HCT116 (cell line): ENCODE results near the gene AGTPBP1. TPM values are rescaled to one million over a fixed set of nuclear protein-coding genes. Genes with fewer than 3 reads are reported as not detected.

Experiments
- ATAC-seq: fragments of 200-7000 bp; cut with Tn5 transposase; 2 replicates; pipeline ENCODE4 v1.9.1; 2020; ENCODE audit warnings: mild to moderate bottlenecking, moderate library complexity
- BruUV-seq: library from RNA; stranded (reverse); fragments of 400-500 nt; replicated peaks from 2 replicates; lab custom pipeline; 2021; lab: Mats Ljungman, UMichigan
- CTCF ChIA-PET: fragments of 300-600 bp; sonication (Branson Sonifier 250); formaldehyde crosslinking; loops from one replicate; lab custom pipeline; 2021; ENCODE audit warnings: antibody characterized with exemption; lab: Charles Lee
- POLR2A ChIA-PET: fragments of 300-600, 350-600 bp; sonication (Branson Sonifier 250); formaldehyde crosslinking; loops from one replicate; lab custom pipeline; 2021; ENCODE audit warnings: antibody characterized with exemption; lab: Charles Lee
- RAD21 ChIA-PET, 2 experiments: fragments of 300-600 bp; sonication (Branson Sonifier 250); formaldehyde crosslinking; loops; one replicate each; lab custom pipeline; 2023; ENCODE audit warnings: low total read pairs in 2 of 2; ENCODE audit not compliant: uncharacterized antibody in 2 of 2, unreplicated experiment in 2 of 2, low non-redundant PET in 1 of 2; lab: Charles Lee
- DNase-seq: peaks from one replicate; pipeline ENCODE4 v3.0.0-alpha.2; 2010; ENCODE audit warnings: low read depth, low spot score
- H2AFZ ChIP-seq: fragments of 200-600 bp; shearing (Covaris generic), sonication (generic); 2 replicates; pipeline ENCODE4 v1.6.1; 2017; ENCODE audit warnings: low read depth, mixed run types, mixed read lengths, antibody characterized with exemption, low read length; ENCODE audit not compliant: poor library complexity, severe bottlenecking
- H3K27ac ChIP-seq: 2 replicates; pipeline ENCODE4 v1.5.1; 2012; ENCODE audit warnings: low read depth, low read length
- H3K27me3 ChIP-seq: fragments of 200-600 bp; sonication (generic); 2 replicates; pipeline ENCODE4 v1.6.1; 2016; ENCODE audit warnings: mixed run types, low read length, mixed read lengths; ENCODE audit not compliant: insufficient read depth
- H3K36me3 ChIP-seq, 2 experiments: fragments of 200-500 bp in 1 of 2; fragments of 200-600 bp in 1 of 2; sonication (Bioruptor generic) in 1 of 2; sonication (generic) in 1 of 2; 2 replicates each; pipeline versions ENCODE4 v1.5.1 to v1.6.1; 2014 to 2016; ENCODE audit warnings: low read length in 2 of 2, inconsistent platforms in 1 of 2, mixed read lengths in 1 of 2, mixed run types in 1 of 2; ENCODE audit not compliant: insufficient read depth in 2 of 2, control insufficient read depth in 1 of 2
- H3K4me1 ChIP-seq, 2 experiments: fragments of 200-600 bp in 1 of 2; sonication (generic) in 1 of 2; 2 replicates each; pipeline versions ENCODE4 v1.5.1 to v1.6.1; 2012 to 2017; ENCODE audit warnings: low read length in 2 of 2, inconsistent platforms in 1 of 2, mild to moderate bottlenecking in 1 of 2, mixed read lengths in 1 of 2, mixed run types in 1 of 2, moderate library complexity in 1 of 2; ENCODE audit not compliant: insufficient read depth in 2 of 2, control insufficient read depth in 1 of 2
- H3K4me2 ChIP-seq: fragments of 200-600 bp; sonication (generic); 2 replicates; pipeline ENCODE4 v1.6.1; 2017; ENCODE audit warnings: mixed run types, low read length, mixed read lengths
- H3K4me3 ChIP-seq, 2 experiments: fragments of 200-600 bp in 1 of 2; sonication (generic) in 1 of 2; replicated peaks in 1 of 2; 2 replicates each; pipeline ENCODE4 v1.5.1; 2011 to 2016; ENCODE audit warnings: low read length in 2 of 2, control low read depth in 1 of 2, low read depth in 1 of 2, mild to moderate bottlenecking in 1 of 2, mixed read lengths in 1 of 2, mixed run types in 1 of 2
- H3K79me2 ChIP-seq: fragments of 200-600 bp; sonication (generic); 2 replicates; pipeline ENCODE4 v1.6.1; 2017; ENCODE audit warnings: mild to moderate bottlenecking, mixed run types, low read length, moderate library complexity, mixed read lengths; ENCODE audit not compliant: insufficient read depth
- H3K9ac ChIP-seq: fragments of 200-600 bp; sonication (generic); 2 replicates; pipeline ENCODE4 v1.6.1; 2016; ENCODE audit warnings: low read length, mixed read lengths
- H3K9me2 ChIP-seq: fragments of 200-600 bp; sonication (generic), shearing (Covaris generic); 2 replicates; pipeline ENCODE4 v1.6.1; 2017; ENCODE audit warnings: mixed run types, mild to moderate bottlenecking, moderate library complexity; ENCODE audit not compliant: insufficient read depth
- H3K9me3 ChIP-seq, 2 experiments: fragments of 200-500 bp in 1 of 2; fragments of 200-600 bp in 1 of 2; sonication (Bioruptor generic) in 1 of 2; sonication (generic) in 1 of 2; 2 replicates each; pipeline ENCODE4 v1.6.1; 2014 to 2017; ENCODE audit warnings: low read length in 2 of 2, mixed read lengths in 2 of 2, inconsistent platforms in 1 of 2, low read depth in 1 of 2, mild to moderate bottlenecking in 1 of 2, mixed run types in 1 of 2, moderate library complexity in 1 of 2; ENCODE audit not compliant: control insufficient read depth in 1 of 2, insufficient read depth in 1 of 2
- H4K20me1 ChIP-seq: fragments of 200-600 bp; sonication (generic), shearing (Covaris generic); 2 replicates; pipeline ENCODE4 v1.6.1; 2017; ENCODE audit warnings: mixed run types, mild to moderate bottlenecking, moderate library complexity; ENCODE audit not compliant: insufficient read depth
- ATF3 ChIP-seq: IDR thresholded peaks from 2 replicates; pipeline ENCODE4 v1.6.1; 2012
- CBX3 ChIP-seq: IDR thresholded peaks from 2 replicates; pipeline ENCODE4 v1.6.1; 2012; ENCODE audit warnings: low read depth
- CEBPB ChIP-seq: IDR thresholded peaks from 2 replicates; pipeline ENCODE4 v1.6.1; 2012; ENCODE audit warnings: low read depth
- EGR1 ChIP-seq: IDR thresholded peaks from 2 replicates; pipeline ENCODE4 v1.6.1; 2012; ENCODE audit warnings: low read depth
- EZH2 ChIP-seq: fragments of 200-600 bp; sonication (generic); IDR thresholded peaks from 2 replicates; pipeline ENCODE4 v1.6.1; 2017; ENCODE audit warnings: antibody characterized with exemption, mixed run types
- EZH2phosphoT487 ChIP-seq: fragments of 200-600 bp; IDR thresholded peaks from 2 replicates; pipeline ENCODE4 v1.6.1; 2018; ENCODE audit warnings: antibody characterized with exemption, borderline replicate concordance
- FOSL1 ChIP-seq: IDR thresholded peaks from 2 replicates; pipeline ENCODE4 v1.6.1; 2012; ENCODE audit warnings: low read depth
- JUND ChIP-seq: IDR thresholded peaks from 2 replicates; pipeline ENCODE4 v1.6.1; 2012
- MAX ChIP-seq: IDR thresholded peaks from 2 replicates; pipeline ENCODE4 v1.6.1; 2012
- POLR2A ChIP-seq: IDR thresholded peaks from 2 replicates; pipeline ENCODE4 v1.7.0; 2011; ENCODE audit warnings: borderline replicate concordance; ENCODE audit not compliant: insufficient read depth, insufficient read length; ENCODE audit errors: extremely low read depth
- POLR2AphosphoS5 ChIP-seq: IDR thresholded peaks from 2 replicates; pipeline ENCODE4 v1.6.1; 2011; ENCODE audit warnings: mild to moderate bottlenecking, low read depth, low read length, moderate library complexity
- RAD21 ChIP-seq: IDR thresholded peaks from 2 replicates; pipeline ENCODE4 v1.6.1; 2012; ENCODE audit warnings: low read depth, mild to moderate bottlenecking
- REST ChIP-seq: IDR thresholded peaks from 2 replicates; pipeline ENCODE4 v1.6.1; 2012; ENCODE audit warnings: low read depth
- SP1 ChIP-seq: IDR thresholded peaks from 2 replicates; pipeline ENCODE4 v1.6.1; 2012; ENCODE audit warnings: low read depth
- YY1 ChIP-seq: IDR thresholded peaks from 2 replicates; pipeline ENCODE4 v1.6.1; 2011; ENCODE audit warnings: low read length, low read depth, moderate library complexity, mild to moderate bottlenecking; ENCODE audit not compliant: insufficient replicate concordance; ENCODE audit errors: extremely low read depth
- ZFX ChIP-seq: fragments of 450-650 bp; IDR thresholded peaks from 2 replicates; pipeline ENCODE4 v1.6.1; 2017
- intact Hi-C: fragments of 100-400 bp; cut with micrococcal nuclease; formaldehyde crosslinking; loops from 2 replicates; pipeline ENCODE4 v1.10.0; 2022
- total RNA-seq: library from RNA; stranded (reverse); gene quantifications from one replicate; pipeline ENCODE4 v1.2.1, GENCODE V29; 2021; ENCODE audit not compliant: unreplicated experiment
- TF ChIP-seq, protein P1 (sequence below): IDR thresholded peaks from 2 replicates; pipeline ENCODE4 v1.6.1; 2011; ENCODE audit warnings: mild to moderate bottlenecking, low read length, moderate library complexity; ENCODE audit not compliant: insufficient replicate concordance; ENCODE audit errors: extremely low read depth
- TF ChIP-seq, protein P2 (sequence below), 3 experiments: fragments of 200-600 bp in 1 of 3; sonication (generic) in 1 of 3; IDR thresholded peaks in 2 of 3; conservative IDR thresholded peaks in 1 of 3; 2 replicates each; pipeline ENCODE4 v1.5.1; 2012 to 2017; ENCODE audit warnings: low read depth in 2 of 3, low read length in 2 of 3, antibody characterized with exemption in 1 of 3, borderline replicate concordance in 1 of 3, control low read depth in 1 of 3, mild to moderate bottlenecking in 1 of 3, mixed read lengths in 1 of 3, mixed run types in 1 of 3, moderate library complexity in 1 of 3; ENCODE audit not compliant: insufficient read depth in 1 of 3

The AGTPBP1 gene
- total RNA-seq, 1 experiment from 2014 or later = 17.4 TPM

DNA sequence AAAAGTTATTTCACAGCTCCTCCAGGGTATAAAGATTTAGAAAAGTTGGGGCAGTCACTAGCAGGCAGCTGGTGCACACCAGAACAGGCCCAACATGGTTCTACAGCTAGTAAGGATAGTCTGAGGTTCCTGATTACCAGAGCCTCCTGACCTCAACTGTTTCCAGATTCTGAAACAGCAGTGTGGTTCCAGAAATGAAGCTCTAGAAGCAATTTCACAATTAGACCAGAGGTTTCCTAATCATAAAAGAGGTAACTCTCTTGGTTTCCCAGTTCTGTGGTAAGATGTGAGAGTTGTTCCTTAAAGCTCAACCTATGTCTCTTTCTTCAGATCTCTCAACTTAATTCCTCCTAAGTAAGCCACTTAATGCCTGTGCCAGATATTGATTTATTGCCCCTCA, 11.9 kb downstream of the AGTPBP1 start:
- CTCF ChIA-PET = interaction anchor here (0.8 kb wide), 1 partner anchor 32 kb away, joined by 3 read pairs; no protein-coding TSS in a partner anchor
- H3K4me3 ChIP-seq = no peak overlapping the region

More for the DNA sequence above, 11.9 kb downstream of the AGTPBP1 start:
- Histone ChIP-seq H3K79me2 (peaks cover 62% of the 10 kb centered on the region), H3K36me3 (no peaks in the 10 kb centered on the region), H4K20me1 (no peaks in the 10 kb centered on the region), H3K9ac (no peak overlapping the region), H3K4me2 (no peak overlapping the region), H3K9me3 (no peaks in the 10 kb centered on the region), H2AFZ (no peak overlapping the region), H3K27ac (no peak overlapping the region), H3K4me1 (no peaks in the 10 kb centered on the region), H3K27me3 (no peaks in the 10 kb centered on the region), H3K9me2 (no peaks in the 10 kb centered on the region)
- DNase-seq (no peak), ATAC-seq (no peak)
- TF ChIP-seq JUND = no peak
- no peak for TF ChIP-seq ATF3
- TF ChIP-seq POLR2AphosphoS5 = no peak
- no peak for TF ChIP-seq FOSL1
- no peak for TF ChIP-seq ZFX
- no peak for TF ChIP-seq EZH2
- no peak for TF ChIP-seq REST
- no peak for TF ChIP-seq RAD21
- no peak for TF ChIP-seq SP1
- no peak for TF ChIP-seq MAX
- TF ChIP-seq CEBPB = no peak
- TF ChIP-seq, protein P1, sequence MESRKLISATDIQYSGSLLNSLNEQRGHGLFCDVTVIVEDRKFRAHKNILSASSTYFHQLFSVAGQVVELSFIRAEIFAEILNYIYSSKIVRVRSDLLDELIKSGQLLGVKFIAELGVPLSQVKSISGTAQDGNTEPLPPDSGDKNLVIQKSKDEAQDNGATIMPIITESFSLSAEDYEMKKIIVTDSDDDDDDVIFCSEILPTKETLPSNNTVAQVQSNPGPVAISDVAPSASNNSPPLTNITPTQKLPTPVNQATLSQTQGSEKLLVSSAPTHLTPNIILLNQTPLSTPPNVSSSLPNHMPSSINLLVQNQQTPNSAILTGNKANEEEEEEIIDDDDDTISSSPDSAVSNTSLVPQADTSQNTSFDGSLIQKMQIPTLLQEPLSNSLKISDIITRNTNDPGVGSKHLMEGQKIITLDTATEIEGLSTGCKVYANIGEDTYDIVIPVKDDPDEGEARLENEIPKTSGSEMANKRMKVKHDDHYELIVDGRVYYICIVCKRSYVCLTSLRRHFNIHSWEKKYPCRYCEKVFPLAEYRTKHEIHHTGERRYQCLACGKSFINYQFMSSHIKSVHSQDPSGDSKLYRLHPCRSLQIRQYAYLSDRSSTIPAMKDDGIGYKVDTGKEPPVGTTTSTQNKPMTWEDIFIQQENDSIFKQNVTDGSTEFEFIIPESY = no peak
- no peak for TF ChIP-seq YY1
- TF ChIP-seq EGR1 = no peak
- no peak for TF ChIP-seq EZH2phosphoT487
- no peak for TF ChIP-seq POLR2A
- TF ChIP-seq CBX3 = no peak
- TF ChIP-seq, protein P2, sequence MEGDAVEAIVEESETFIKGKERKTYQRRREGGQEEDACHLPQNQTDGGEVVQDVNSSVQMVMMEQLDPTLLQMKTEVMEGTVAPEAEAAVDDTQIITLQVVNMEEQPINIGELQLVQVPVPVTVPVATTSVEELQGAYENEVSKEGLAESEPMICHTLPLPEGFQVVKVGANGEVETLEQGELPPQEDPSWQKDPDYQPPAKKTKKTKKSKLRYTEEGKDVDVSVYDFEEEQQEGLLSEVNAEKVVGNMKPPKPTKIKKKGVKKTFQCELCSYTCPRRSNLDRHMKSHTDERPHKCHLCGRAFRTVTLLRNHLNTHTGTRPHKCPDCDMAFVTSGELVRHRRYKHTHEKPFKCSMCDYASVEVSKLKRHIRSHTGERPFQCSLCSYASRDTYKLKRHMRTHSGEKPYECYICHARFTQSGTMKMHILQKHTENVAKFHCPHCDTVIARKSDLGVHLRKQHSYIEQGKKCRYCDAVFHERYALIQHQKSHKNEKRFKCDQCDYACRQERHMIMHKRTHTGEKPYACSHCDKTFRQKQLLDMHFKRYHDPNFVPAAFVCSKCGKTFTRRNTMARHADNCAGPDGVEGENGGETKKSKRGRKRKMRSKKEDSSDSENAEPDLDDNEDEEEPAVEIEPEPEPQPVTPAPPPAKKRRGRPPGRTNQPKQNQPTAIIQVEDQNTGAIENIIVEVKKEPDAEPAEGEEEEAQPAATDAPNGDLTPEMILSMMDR (IDR thresholded peaks at IDR 0.05 in 2 of 3, conservative IDR thresholded peaks at IDR 0.05 in 1 of 3; ENCODE audit: borderline replicate concordance in 1 of 3, insufficient read depth in 1 of 3, low read depth in 2 of 3, low read length in 2 of 3) = no peak
- intact Hi-C loops = no loop called here
- ChIA-PET POLR2A (interaction anchor here (0.6 kb wide), 1 partner anchor 9 kb away, joined by 3 read pairs; no protein-coding TSS in a partner anchor), RAD21 (no interaction called here)
- no TSS peak for BruUV-seq
